GM21528 (cell line): Measurements from ENCODE around the gene INPP5D.
"Not testable (repeated sequence)": the region's sequence is repeated elsewhere in the genome, so short reads cannot be mapped to it uniquely, and the experiment has no call there.

ENCODE experiments used
- ATAC-seq: cut with Tn5 transposase; IDR thresholded peaks from one replicate; pipeline ENCODE4 v1.9.1; 2021; ENCODE audit warnings: mild to moderate bottlenecking, moderate library complexity; ENCODE audit not compliant: unreplicated experiment, low FRiP score

INPP5D gene

DNA sequence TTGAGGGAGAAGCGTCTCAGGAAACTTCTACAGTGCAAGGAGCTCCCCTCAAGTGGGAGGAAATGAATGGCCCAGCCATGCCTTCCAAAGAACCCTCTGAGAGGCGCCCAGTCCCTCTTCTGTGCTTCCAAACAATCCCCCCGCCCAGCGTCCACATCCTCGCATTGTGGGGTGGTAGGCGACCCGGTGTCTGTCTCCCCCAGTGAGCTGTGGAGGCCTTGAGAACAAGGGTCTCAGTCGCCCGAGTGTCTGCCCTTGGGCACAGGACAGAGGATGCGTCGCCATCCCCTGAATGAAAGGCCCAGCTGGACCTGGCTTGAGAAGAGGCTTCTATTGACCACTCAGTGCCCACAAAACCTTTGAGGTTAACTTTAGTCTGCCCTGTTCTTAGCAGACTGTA lies 29.7 kb downstream of the INPP5D start:
- ATAC-seq, result no peak

DNA sequence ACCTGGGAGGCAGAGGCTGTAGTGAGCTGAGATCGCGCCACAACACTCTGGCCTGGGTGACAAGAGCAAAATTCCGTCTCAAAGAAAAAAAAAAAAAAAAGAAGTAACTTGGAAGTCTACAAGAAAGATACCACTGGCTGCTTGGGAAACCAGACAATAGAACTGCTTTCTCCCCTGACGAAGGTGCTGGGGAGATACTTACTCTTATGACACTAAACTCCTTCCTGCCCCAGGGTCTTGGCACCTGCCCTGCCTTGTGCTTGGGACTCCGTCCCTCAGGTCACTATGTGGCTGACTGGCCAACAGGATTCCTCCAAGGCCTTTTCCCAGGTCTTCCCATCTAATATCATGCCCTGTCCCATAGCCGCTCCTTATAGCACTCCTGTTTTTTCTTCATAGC lies 30.7 kb downstream of the INPP5D start:
- ATAC-seq, result no peak

DNA sequence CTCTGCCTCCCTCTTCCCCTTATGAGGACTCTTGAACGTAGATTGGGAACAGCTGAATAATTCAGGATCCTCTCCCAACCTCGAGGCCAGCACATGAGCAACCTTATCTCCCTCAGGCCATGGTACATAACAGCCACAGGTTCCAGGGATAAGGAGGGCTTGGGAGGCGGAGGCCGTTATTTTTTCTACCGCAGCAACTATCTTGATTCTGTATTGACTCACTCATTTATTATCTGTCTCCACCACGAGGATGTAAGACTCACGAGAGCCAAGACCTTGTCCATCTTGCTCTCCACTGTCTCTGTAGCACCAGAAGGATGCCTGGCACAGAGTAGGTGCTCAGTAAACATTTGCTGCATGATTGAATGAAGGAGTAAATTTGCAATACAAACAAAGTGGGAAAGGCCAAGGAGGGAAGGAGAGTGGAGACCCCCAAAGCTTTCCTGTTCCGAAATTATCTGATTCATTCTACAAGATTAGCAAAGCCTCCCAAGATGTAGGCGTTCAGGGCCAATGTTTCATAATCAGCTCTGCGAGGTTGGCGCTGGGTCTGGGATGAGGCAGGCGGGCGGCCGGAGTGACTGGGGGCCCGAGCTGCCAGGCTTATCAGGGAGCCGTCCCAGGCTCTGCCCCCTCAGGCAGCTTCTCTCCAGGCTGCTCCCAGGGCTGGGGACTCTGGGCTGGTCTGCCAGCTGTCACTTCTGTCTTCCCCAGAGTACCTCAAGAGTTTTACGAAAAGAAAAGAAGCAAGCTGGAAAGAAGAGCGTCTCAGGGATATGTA lies 31.6 kb downstream of the INPP5D start:
- no peak for ATAC-seq

DNA sequence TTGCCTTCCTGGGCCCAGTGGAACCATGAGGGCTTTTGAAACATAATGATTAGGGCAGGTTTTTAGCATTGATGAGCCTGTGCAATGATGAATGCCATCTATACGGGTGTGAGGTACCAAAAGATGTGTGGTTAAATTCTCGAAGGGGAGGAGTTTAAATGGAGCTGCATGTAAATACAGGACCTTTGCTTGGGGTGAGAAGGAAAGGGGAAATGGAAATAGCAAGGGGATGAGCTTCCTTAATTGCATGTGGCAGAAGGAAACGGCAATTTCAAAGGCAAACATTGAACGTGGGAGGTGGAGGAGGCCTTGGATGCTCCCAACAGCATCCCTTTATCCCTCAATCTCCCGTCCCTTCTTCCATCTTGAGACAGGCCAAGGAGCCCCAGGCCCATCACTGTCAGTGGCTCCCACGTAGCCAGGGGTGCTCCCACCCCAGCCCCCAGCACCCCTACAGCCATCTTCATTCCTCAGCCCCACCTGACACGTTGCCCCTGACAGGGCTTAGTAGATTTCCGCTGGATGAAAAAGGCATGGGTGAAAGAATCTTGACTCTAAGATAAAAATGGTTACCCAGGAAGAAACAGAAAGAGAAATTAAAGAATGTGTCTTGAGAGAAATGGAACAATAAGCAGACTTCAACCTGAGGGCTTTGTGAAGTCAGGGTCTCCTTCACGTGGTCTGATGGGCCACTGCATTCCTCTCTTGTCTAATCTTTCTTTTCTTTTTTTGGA lies 32.5 kb downstream of the INPP5D start:
- ATAC-seq, result no peak

DNA sequence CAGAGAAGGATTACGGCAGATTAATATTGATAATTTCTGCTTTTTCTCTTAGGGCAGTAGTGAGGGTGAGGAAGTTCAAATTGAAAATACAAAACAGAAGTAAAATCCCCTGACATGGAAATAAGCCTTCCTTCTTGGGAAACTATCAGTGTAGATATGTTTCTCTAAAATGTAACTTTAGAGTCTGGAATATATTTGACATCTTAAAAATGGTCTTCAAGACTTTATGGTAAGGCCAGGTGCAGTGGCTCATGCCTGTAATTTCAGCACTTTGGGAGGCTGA lies 33.0 kb downstream of the INPP5D start:
- ATAC-seq, result no peak

DNA sequence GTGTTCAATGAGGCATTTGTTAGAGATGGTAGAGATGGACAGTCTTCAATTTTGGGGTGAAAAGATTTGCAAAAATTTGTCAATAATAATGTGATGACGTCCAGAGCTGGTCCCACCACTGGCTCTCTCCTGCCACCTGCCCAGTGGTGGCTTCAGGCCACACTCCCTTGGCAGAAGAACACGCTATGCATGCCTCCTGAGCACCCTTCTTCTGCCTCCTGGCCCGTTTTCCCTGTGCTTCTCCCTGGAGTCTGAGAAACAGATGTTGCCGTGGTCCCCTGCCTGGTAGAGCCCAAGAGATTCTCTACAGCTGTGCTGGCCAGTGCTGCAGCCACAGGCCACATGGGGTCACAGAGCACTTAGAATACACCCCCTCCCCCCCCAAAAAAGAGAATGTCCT lies 33.6 kb downstream of the INPP5D start:
- ATAC-seq, result no peak

DNA sequence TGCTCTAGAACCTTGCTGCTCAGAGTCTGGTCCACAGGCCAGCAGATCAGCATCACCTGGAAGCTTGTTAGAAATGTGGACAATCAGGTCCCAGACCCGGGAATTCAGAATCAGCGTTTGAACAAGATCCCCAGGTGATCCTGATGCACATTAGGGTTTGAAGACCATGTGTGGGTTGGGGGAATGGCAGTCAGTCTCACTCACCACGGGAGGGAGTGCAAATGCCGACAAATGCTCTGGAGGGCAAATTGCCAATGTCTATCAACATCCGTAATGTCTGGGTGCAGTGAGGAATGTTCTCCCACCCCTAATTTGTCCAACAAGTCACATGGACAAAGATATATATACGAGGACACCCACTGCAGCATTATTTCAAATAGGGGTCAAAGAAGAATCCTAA lies 34.5 kb downstream of the INPP5D start:
- no peak for ATAC-seq

DNA sequence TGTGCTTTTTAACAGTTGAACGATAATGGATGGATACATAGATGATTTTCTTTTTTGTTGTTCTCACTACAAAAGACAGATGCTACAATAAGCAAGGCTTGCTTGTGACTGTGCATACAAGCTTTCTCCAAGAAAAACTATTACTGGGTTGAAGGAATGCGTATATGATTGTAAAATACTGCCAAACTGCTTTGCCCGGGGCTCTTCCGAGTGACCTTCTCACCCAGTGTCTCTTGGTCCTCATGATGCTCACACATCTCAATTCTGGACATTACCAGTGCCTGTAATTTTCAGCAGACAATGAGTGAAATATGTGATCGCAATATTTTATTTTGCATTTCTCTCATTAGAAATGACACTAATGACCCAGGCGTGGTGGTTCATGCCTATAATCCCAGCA lies 35.9 kb downstream of the INPP5D start:
- no peak for ATAC-seq

DNA sequence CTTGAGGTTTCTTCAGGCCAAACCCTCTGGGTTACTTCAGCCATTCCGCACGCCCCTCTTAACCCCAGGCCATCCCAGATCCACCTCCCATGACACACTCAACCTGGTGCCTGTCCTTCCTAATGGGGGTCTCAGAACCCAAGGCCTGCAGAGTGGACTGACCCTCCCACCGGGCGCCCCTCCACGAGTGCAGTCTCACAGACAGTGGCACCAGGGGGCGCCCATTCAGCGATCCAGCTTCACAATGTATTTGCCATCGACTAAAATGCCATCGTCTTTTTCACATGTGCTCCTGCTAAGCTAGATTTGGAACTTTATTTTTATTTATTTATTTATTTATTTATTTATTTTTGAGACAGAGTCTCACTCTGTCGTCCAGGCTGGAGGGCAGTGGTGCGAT lies 38.5 kb downstream of the INPP5D start:
- no peak for ATAC-seq

DNA sequence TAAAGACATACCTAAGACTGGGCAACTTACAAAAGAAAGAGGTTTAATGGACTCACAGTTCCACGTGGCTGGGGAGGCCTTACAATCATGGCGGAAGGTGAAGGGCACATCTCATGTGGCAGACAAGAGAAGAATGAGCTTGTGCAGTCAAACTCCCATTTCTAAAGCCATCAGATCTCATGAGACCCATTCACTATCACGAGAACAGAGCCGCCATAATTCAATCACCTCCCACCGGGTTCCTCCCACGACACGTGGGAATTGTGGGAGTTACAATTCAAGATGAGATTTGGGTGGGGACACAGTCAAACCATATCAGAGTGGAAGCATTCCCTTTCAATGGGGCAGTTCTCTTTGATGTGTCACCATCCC lies 39.7 kb downstream of the INPP5D start:
- ATAC-seq, result not testable (repeated sequence)

DNA sequence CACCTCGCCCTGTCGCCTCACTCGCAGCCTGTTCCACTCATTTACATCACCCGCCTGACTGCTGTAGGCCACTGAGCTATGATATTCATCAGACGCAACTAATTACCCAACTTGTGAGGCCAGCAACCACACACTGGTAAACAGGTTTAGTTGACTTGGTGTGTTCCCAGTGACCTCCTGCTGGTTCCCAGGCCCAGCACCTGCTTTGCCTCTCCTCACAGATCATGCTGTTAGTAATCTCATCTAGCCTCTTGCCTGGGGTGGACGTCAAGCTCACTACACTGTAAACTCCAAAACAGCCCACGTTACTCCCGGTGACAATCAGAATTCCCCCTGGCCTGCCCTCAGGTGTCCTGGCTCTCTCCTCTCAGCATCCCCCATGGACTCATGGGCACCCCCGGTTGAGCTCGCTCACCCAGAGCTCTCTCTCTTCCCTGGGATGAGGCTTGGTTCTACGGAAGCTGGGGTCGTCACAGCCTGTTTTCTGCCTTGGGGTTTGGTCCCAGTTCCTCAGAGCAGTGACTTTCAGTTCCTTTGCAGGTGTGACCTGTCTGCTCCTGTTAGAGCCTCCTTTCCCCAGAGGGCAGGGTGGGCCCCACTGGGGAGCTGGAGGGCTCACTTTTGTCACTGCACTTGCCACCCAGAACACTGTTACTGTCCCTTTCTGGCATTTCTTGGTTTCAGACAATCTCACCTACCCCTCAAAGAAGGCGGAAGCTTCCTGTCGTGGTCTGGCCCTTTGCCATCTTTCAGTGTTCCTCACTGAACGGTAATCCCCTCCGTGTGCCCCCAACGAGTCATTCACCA lies 40.3 kb downstream of the INPP5D start:
- ATAC-seq, result peak; percentile 74

DNA sequence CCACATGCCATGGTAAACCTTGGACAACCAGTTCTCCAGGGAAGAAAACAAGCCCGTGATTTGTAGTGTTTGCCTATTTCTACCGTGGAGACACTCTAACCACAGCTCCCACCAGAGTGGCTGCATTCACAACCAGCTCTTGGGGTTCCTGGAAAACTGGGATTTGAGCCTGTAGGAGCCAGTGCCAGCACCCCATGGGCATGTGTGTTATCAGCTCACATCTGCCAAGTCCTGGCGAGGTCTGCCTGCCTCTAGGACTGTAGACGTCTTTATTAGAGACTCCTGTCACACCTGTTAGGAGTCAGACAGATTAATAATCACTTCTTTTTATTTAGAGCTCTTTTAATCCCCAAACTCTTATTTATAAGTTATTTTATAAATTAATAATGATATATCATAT lies 41.0 kb downstream of the INPP5D start:
- ATAC-seq, result peak; percentile 2

DNA sequence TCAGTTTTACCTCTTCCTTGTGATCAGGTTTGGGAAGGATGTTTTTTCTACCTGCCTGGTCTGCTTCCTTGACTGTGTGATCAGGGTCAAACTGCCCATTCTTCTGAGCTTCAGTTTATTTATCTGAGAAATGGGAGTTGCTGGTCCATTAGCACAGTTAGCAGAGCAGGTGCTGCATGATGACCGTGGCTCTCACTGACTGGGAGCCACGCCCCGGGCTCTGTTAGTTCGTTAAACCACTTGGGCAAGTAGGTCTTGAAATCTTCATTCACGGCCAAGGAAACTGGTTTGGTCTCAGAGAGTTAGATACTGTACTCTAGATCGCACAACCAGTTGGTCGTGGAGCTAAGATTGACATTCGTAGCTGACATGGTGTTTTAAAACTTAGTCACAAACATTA lies 41.7 kb downstream of the INPP5D start:
- no peak for ATAC-seq

DNA sequence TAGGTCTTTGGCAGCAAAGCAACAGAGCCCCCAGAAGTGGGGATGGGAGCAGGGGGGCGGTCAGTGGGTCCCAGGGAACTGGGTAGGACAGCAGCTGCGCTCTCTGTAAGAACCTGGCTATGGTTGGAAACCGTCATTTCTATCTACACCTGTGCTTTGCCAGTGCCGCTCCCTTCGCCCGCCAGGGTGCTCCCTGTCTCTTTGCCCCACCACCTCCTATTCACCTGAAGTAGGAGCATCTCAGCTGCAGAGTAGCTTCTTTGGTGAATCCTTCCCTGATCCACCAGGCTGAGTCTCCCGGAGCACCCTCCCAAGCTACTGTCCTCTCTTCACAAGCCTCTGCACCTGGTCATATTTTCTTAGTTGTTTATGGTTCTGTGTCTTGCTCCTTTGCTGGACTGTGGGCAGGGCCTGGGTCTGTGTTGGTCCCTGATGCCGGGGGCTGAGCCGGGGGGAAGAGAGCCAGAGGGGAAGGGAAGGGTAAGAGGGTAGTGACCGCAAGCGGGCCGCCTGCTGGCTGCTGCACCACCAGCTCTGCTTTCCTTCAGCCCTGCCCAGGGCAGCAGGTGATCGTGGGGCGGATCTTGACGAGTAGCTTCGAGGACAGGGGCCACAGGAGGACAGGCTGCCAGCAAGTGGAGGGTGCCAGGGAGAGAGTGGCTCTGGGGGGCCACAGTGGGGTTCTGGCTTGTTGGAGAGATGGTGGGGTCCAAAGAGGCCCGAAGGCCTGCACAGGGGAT lies 45.2 kb downstream of the INPP5D start:
- no peak for ATAC-seq

DNA sequence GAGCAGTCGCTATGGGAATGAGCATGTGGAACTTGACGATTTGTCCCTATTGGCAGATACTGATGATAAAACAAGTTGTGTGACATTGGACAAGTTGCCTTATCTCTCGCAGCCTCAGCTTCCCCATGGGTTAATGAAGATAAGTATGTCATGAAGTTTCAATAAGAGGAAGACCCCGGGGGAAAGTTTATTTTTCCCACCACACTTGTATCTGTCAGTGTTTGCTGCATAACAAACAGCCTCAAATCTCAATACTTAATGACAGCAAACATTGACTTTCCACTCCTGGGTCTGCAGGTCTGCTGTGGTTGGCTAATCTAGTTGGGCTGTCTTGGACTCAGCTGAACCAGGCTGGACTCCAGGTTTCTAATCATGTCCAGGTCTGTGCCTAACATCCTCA lies 45.8 kb downstream of the INPP5D start:
- ATAC-seq, result no peak

DNA sequence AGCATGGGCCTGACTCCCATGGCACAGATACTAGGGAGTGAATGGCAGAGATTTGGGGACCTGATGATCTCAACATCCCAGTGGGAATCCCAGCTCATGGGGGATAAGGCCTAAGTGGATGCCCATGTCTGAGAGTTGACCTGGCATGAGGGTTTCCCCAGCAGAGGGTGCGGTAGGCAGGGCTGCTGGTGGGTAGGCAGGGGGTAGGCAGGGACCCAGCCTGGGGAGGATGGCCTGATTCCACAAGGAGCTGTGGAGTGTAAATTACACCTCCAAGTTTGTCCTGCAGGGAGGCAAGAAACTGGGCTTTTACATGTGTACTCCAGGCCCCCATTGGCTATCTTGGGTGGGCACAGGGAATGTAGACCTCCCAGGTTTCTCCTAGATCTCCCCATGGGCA lies 46.9 kb downstream of the INPP5D start:
- ATAC-seq, result no peak

DNA sequence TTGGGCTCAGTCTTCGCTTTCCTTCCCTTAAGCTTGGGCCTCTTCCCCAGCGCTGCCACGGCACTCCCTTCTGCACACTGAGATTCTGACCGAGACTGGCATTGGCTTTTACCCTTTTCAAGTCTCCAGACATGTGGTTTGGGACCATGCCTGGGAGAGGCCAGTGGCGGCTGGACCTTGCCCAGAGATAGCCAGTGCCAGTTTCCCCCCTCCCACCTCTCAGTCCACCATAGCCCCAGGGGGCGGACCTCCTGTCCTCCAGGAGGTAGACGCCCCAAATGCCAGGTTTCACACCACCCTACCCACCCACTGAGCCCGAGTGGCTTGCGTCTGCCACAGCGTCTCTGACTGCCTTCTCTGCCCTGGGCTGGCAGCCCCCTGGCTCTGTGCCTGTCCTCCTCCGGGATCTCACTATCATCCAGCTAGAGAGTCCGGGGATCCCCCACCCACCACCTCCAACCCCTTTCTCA lies 47.7 kb downstream of the INPP5D start:
- no peak for ATAC-seq

DNA sequence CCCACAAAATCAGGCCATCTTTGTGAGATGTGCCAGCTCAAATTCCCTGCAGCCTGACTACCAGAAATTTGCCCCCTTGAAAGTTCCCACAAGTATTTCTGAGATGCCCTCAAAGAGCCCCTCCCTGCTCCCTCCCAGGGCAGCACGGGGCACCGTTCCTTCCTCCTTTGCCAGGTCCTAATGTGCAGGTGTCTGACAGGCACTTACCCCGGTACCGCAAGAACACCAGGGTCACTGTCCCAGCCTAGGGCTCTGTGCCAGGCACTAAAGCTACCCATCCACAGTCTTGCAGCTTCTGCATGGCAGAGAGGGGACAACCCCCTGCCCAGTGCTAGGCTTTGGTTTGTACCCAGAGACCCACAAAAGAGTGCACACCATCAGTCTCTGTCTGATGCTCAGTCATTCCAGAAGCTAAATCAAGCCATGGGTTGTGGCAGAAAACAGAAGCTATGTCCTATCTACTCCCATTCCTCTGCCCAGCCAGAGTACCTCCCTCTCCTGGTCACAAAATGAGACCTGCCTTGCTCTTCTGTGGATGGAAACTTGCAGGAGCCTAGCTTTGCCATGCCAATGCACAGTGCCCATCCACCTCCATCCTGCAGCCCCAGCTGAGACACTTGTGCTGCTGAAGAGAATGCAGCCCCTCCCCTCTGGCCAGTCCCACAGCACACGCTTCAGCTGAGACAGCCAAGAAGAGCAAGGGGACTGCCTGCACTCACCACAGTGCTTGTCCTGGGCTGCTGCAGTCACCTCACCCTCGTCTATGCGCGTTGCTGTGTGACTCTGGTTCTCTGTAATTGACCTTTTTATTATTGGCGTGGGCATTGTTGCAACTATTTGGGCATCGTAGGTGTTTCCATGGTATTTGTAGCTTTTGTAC lies 48.7 kb downstream of the INPP5D start:
- no peak for ATAC-seq

DNA sequence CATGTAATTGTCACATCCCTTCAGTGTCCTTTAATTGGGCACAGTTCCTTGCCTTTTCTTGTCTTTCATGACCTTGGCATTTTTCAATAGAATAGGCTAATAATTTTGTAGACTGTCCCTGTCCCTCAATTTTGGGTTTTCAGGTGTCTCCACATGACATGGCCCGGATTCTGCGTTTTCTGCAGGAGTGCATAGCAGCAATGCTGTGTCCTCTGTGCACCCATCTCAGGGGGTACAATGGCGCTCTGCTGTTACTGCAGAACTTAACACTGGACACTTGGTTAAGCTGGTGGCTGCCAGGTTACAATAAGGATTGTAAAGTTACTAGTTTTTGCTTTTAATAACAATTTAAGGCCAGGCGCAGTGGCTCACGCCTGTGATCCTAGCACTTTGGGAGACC lies 51.3 kb downstream of the INPP5D start:
- ATAC-seq, result no peak

DNA sequence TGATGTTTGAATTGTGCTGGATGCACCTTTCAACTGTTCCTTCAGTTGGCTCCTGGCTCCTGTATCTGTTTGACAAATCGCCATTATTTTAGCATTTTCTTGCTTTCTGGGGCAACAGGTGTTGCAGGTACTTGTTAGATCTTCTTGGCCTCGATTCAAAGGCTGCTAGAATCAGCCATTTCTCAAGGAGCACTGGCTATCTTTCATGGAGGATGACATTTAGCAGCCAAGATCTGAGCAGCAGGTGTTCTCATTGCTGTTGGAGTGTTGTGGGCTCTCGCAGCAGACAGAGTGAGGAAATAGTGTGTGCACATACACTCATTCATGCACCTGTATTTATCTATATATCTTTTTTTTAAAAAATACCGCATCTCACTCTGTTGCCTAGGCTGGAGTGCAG lies 52.2 kb downstream of the INPP5D start:
- ATAC-seq, result no peak
